Measurements from ENCODE around the gene BTBD1. TPM values are rescaled to one million over a fixed set of nuclear protein-coding genes. Genes with fewer than 3 reads are reported as not detected.
"Not testable (repeated sequence)": the region's sequence is repeated elsewhere in the genome, so short reads cannot be mapped to it uniquely, and the experiment has no call there.

The BTBD1 gene
- total RNA-seq, 1 experiment from 2014 or later, result 102 TPM

- DNase-seq (ENCODE audit: low read depth), result no peak
Observed at GRCh38 chr15:83094583-83094982, 27.5 kb upstream of the BTBD1 start.

- no peak for DNase-seq (ENCODE audit: low read depth)
Observed at GRCh38 chr15:83092309-83092976, 25.4 kb upstream of the BTBD1 start.

GRCh38 chr15:83091965-83092308 is 24.9 kb upstream of the BTBD1 start:
- DNase-seq (ENCODE audit: low read depth), result not testable (repeated sequence)

- DNase-seq (ENCODE audit: low read depth), result no peak
Observed at GRCh38 chr15:83090465-83090864, 23.4 kb upstream of the BTBD1 start.

GRCh38 chr15:83088876-83089275 is 21.8 kb upstream of the BTBD1 start:
- DNase-seq (ENCODE audit: low read depth), result no peak

- no peak for DNase-seq (ENCODE audit: low read depth)
Observed at GRCh38 chr15:83087576-83087975, 20.5 kb upstream of the BTBD1 start.

GRCh38 chr15:83085864-83086552 is 19.0 kb upstream of the BTBD1 start:
- DNase-seq (ENCODE audit: low read depth), result not testable (repeated sequence)

- not testable (repeated sequence) for DNase-seq (ENCODE audit: low read depth)
Observed at GRCh38 chr15:83085461-83085860, 18.4 kb upstream of the BTBD1 start.

- DNase-seq (ENCODE audit: low read depth), result no peak
Observed at GRCh38 chr15:83082730-83083386, 15.8 kb upstream of the BTBD1 start.

- DNase-seq (ENCODE audit: low read depth), result no peak
Observed at GRCh38 chr15:83081256-83082014, 14.4 kb upstream of the BTBD1 start.

- DNase-seq (ENCODE audit: low read depth), result no peak
Observed at GRCh38 chr15:83078712-83079111, 11.7 kb upstream of the BTBD1 start.

- DNase-seq (ENCODE audit: low read depth), result no peak
Observed at GRCh38 chr15:83077491-83078230, 10.6 kb upstream of the BTBD1 start.

GRCh38 chr15:83069211-83069642 is 2.2 kb upstream of the BTBD1 start:
- DNase-seq (ENCODE audit: low read depth), result peak; percentile 11

- DNase-seq (ENCODE audit: low read depth), result no peak
Observed at GRCh38 chr15:83068054-83068453, 1.0 kb upstream of the BTBD1 start.

- DNase-seq (ENCODE audit: low read depth), result no peak
Observed at GRCh38 chr15:83067638-83067962, 548 bp upstream of the BTBD1 start.

GRCh38 chr15:83066034-83066733 is 868 bp downstream of the BTBD1 start:
- peak; percentile 19 for DNase-seq (ENCODE audit: low read depth)

- no peak for DNase-seq (ENCODE audit: low read depth)
Observed at GRCh38 chr15:83065431-83065830, 1.6 kb downstream of the BTBD1 start.

GRCh38 chr15:83064859-83065258 is 2.2 kb downstream of the BTBD1 start:
- DNase-seq (ENCODE audit: low read depth), result peak; percentile 10

- no peak for DNase-seq (ENCODE audit: low read depth)
Observed at GRCh38 chr15:83063551-83063950, 3.5 kb downstream of the BTBD1 start.

GRCh38 chr15:83062768-83063180 is 4.3 kb downstream of the BTBD1 start:
- no peak for DNase-seq (ENCODE audit: low read depth)

GRCh38 chr15:83061680-83062079 is 5.4 kb downstream of the BTBD1 start:
- DNase-seq (ENCODE audit: low read depth), result peak; percentile 81
